Measurements from ENCODE around the gene MYO16.
"Not testable (repeated sequence)": the region's sequence is repeated elsewhere in the genome, so short reads cannot be mapped to it uniquely, and the experiment has no call there.

The MYO16 gene

GRCh38 chr13:108991416-108991815, 362.0 kb downstream of the MYO16 start:
- DNase-seq = not testable (repeated sequence)

GRCh38 chr13:108993346-108993745, 363.9 kb downstream of the MYO16 start:
- no peak for DNase-seq

DNA sequence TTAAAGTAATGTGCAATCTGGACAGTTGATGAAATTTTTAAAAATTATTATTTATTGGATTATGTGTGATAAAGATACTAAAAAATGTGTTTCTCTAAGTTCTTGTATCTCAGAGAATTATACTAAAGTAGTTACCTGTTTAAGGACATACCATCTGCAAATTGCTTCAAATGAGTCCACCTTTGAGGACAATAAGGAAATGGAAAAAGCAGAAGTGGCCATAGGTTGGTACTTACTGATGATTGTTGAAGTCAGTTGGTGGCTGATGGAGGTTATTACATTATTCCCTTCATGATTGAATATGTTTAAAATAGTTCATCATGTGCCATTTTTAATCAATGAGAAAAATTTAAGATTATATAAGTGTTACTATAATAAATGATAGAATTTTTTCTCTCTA, 367.0 kb downstream of the MYO16 start:
- DNase-seq = peak; percentile 2

- DNase-seq = no peak
These were observed 370.8 kb downstream of the MYO16 start for GRCh38 chr13:109000207-109000606.

DNA sequence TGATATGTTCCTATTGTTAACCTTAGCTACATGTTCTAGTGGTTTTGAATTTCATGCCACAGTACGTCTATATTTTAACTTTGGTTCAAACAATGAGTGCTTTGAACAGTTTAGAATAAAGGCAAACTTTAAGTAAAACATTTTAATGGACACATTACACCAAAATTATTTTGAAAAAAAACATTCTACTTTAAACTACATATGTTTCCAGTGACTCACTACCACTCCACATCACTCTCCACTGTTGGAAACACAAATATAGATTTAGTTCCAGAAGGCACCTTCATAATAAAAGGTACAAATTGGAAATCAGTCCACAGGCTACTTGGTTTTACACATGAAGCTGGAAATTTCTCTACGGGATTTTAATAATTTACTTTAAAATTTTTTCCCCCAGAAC, 373.5 kb downstream of the MYO16 start:
- DNase-seq = no peak

- no peak for DNase-seq
These were observed 378.5 kb downstream of the MYO16 start for GRCh38 chr13:109007946-109008345.

DNA sequence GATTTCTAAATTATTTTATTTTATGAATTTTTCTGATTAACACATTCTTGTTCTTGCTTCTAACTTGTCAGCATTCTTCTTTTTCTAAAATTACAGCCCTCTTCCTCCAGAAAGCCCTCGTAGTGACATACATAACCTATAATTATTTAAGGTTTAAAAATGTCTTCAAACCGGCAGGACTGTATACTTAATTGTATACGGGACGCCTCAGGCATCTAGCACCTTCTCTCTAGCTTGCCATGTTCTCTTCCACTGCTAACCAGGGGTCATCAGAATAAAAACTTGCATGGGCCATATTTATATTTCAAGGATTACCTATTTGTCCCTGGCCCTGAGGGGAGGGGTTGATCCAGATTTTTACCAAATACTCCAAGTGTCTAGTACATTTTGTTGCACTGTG, 380.3 kb downstream of the MYO16 start:
- no peak for DNase-seq

DNA sequence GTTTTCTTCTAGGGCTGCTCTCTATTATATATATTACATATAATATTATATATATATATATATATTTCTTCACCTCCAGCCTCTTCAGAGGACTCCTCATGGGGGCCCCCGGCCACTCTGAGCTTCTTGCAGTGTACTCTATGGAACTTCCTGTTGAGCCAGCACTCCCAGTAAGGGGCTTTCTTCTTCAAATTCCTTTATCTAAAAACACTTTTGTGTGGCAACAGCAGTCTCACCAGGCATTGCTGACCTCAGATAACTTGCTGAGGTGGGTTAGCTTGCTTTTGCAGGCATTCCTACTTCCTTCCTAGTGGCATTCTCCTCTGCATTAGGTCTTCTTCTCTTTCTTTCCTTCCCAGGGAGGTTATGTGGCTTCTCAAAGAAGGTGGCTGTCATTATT, 381.5 kb downstream of the MYO16 start:
- peak; percentile 14 for DNase-seq

DNA sequence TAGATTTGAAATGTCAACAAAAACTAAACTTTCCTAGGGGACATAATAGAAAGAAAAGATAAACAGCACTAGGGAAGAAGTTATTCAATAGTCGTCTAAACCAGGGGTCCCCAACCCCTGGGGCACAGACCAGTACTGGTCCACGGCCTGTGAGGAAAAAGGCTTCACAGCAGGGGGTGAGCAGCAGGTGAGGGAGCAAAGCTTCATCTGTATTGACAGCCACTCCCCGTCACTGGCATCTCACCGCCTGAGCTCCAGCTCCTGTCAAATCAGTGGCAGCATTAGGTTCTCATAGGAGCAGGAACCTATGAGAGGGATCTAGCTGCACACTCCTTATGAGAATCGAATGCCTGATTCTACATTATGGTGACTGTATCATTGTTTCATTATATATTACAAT, 382.7 kb downstream of the MYO16 start:
- DNase-seq = no peak

GRCh38 chr13:109021558-109021957, 392.1 kb downstream of the MYO16 start:
- DNase-seq = no peak

GRCh38 chr13:109024611-109025010, 395.2 kb downstream of the MYO16 start:
- DNase-seq = no peak

- no peak for DNase-seq
These were observed 396.9 kb downstream of the MYO16 start for GRCh38 chr13:109026266-109026665.

DNA sequence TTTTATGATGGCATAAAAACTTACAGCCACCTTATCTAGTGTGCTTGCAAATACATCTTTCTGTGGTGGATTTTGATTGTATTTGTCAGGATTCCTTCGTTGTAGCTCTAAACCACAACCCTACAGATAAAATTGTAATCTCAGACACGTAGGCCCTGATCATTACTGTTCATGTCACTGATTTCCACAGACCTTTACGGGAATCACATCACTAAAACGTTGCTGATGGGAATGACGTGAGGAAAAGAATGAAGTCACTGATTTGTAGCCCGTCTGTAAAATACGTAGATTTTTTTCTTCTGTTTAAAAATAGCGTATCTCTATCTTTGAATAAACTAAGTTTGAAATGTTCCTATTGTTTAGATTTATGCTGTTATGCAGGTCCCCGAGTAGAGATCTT, 399.2 kb downstream of the MYO16 start:
- no peak for DNase-seq

- DNase-seq = no peak
These were observed 403.7 kb downstream of the MYO16 start for GRCh38 chr13:109033090-109033489.

- no peak for DNase-seq
These were observed 406.8 kb downstream of the MYO16 start for GRCh38 chr13:109036078-109036780.

DNA sequence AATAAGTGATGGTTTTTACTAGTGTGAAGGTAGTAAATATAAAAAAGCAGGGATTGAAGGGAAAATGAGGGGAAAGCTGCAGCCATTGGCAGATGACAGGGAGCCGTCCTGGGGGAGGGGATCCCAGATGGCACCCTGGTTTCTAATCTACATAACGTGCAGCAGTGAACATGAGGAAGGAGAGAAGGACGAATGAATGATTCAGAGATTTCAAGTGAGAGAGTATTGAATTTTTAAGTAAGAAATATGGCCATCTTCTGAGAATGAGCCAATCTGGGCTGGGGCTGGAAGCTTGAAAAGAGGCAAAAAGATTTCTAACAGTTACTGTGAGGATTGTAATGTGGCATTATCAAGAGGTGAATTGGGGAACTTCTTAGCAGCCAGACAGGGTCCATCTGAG, 414.2 kb downstream of the MYO16 start:
- DNase-seq = no peak

DNA sequence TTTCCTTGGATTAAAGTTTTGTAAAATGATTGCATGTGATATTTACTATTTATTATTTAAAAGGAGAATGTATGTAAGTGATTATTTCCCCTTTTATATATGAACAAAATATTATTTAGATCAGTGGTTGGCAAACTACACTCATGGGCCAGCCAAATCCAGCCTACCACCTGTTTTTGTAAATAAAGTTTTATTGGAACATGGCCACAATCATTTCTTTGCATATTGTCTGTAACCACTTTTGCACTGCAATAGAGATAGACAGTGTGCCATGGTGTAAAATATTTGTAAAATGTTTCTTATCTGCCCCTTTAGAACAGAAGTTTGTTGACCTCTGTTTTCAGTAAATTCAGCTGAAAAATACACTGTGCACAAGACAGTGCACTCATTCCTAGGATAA, 426.4 kb downstream of the MYO16 start:
- no peak for DNase-seq

DNA sequence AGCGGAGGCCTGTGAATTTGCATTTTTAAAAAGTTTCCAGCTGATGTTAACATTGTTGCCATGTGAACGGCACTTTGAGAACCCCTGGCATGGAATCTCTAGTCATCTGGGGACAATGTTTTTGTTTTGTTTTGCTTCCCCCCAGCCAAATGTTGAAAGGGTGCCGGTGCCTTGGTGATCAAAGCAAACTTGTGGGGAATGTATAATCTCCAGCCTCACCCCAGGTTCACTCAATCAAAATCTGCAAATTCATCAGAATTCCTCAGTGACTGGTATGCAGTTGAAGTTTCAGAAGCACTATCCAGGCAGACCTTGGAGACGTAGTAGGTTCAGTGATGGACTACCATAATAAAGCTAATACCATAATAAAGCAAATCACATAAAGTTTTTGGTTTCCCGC, 428.7 kb downstream of the MYO16 start:
- no peak for DNase-seq

GRCh38 chr13:109072505-109072904, 443.1 kb downstream of the MYO16 start:
- no peak for DNase-seq

- DNase-seq = no peak
These were observed 445.0 kb downstream of the MYO16 start for GRCh38 chr13:109074436-109074835.

GRCh38 chr13:109074853-109075252, 445.4 kb downstream of the MYO16 start:
- DNase-seq = no peak

DNA sequence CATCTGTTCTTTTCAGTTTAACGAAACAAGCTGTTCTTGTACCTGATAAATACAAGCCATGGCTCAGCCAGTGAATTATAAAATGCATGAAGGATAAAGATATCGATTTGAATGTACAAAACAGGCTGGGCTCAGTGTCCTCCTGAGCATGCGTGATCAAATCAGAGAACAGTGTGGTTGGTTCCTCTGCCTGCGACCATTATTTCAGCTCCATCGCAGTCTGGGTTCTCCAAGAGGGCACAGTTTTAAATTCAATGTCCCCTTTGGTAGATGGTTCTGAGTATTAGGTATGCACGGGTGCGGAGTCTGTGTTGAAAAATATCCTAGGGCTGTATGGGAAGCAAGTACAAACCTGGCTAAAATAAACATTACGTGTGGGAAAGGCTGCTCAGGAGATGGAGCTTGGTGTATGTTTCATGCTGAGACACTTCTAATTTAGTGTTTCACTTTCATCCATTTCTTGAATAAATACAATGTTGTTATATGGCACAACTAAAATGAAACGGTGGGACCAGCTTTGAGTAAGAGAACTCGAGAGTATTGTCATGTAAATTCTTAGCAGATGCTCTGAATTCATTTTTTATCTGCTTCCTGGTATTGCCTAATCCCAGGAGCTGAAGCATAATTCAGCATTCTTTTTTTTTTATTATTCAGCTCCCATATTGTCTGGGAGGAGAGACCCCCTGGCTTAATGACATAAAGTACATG, 458.7 kb downstream of the MYO16 start:
- DNase-seq = no peak

DNA sequence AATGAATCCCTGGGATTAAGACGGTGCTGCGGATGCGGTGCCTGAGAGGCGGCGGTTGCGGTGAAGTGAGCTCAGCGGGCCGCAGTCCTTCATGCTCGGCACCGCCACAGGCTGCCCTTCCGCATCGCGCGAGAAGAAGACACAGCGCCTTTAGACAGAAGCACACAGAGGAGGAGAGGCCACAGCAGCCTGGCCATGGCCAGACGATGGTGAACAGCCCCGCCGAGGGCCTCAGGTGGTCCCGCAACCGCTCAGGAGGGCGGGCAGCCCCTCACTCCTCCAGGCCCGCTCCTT, 459.2 kb downstream of the MYO16 start:
- DNase-seq = no peak

DNA sequence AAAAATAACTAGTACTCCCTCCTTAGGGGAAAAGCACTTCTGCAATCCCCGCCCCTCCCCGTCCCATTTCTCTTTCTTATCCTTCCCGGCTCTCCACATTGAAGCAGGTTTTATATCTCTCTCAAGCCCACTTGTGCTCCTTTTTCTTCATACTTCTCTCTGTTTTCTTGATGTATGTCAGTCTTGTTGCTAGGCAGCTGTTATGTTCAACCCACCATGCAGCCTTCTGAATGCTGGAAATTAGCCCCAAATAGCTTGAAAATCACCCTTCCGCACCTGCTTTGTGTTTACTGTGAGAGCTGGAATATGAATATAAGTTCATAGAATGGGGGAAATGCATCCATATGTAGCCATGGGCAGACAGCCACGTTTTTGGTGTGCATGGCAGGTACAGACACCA, 461.4 kb downstream of the MYO16 start:
- DNase-seq = no peak

DNA sequence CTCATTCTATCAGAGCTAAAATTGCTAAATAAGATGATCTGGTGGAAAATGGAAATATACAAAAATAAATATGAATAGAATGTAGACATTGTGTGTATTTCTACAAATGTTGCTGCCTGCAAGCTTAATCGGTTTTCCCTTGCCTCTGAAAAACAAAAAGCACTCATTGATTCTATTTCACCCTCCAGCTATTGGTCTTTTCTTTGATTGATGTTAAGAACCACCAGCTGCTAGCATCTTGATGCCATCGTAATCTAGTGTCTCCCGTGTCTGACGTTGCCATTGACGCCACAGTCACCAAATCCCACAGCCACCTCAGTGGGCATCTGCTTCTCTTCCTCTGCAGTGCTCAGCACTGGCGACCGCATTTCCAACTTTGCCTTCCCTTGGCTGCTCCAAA, 461.8 kb downstream of the MYO16 start:
- no peak for DNase-seq
